Nephron (organoid): Measurements from ENCODE around the gene SEC61A2.

ENCODE experiments used
- H3K27ac Mint-ChIP-seq, 3 experiments: 2 replicates each; pipeline ENCODE4 v1.8.0; 2020; ENCODE audit warnings: mixed read lengths in 3 of 3, mild to moderate bottlenecking in 2 of 3, moderate library complexity in 1 of 3
- H3K27me3 Mint-ChIP-seq: 2 replicates; pipeline ENCODE4 v1.8.0; 2021; ENCODE audit warnings: low read depth, mild to moderate bottlenecking, moderate library complexity, mixed read lengths
- H3K36me3 Mint-ChIP-seq: 2 replicates; pipeline ENCODE4 v1.8.0; 2020; ENCODE audit warnings: low read depth, mixed read lengths
- H3K4me1 Mint-ChIP-seq: 2 replicates; pipeline ENCODE4 v1.8.0; 2020; ENCODE audit warnings: mixed read lengths
- H3K4me3 Mint-ChIP-seq, 3 experiments: 2 replicates each; pipeline ENCODE4 v1.8.0; 2020; ENCODE audit warnings: mild to moderate bottlenecking in 3 of 3, mixed read lengths in 3 of 3, moderate library complexity in 2 of 3
- H3K9me3 Mint-ChIP-seq: 2 replicates; pipeline ENCODE4 v1.8.0; 2020; ENCODE audit warnings: mixed read lengths
- TF ChIP-seq, protein P1 (sequence below), 3 experiments: fragments of 200-600 bp; sonication (generic); IDR thresholded peaks; one replicate each; pipeline ENCODE4 v1.5.0; 2021; ENCODE audit warnings: antibody characterized with exemption in 3 of 3; ENCODE audit not compliant: unreplicated experiment in 3 of 3

Gene SEC61A2

DNA sequence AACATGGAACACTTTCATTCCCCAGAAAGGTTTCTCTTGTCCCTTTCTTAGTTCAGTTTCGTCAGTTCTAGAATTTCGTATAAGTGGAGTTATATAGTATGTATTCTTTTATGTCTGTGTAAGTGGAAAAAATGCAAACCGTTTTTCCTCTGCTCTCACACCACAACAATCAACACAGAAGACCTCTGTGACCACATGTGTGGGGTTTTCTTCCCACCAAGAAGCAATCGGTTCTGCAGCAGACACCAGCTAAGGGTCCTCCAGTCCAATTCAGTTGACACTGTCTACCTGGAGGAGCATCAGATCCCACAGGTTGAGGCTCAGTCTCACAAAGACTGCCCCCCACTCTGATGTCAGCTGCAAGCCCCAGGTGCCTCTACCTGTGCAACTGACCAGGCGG lies 72.7 kb downstream of the SEC61A2 start:
- H3K4me1 Mint-ChIP-seq, result peaks cover 10% of the 10 kb centered on the region
- TF ChIP-seq, protein P1, sequence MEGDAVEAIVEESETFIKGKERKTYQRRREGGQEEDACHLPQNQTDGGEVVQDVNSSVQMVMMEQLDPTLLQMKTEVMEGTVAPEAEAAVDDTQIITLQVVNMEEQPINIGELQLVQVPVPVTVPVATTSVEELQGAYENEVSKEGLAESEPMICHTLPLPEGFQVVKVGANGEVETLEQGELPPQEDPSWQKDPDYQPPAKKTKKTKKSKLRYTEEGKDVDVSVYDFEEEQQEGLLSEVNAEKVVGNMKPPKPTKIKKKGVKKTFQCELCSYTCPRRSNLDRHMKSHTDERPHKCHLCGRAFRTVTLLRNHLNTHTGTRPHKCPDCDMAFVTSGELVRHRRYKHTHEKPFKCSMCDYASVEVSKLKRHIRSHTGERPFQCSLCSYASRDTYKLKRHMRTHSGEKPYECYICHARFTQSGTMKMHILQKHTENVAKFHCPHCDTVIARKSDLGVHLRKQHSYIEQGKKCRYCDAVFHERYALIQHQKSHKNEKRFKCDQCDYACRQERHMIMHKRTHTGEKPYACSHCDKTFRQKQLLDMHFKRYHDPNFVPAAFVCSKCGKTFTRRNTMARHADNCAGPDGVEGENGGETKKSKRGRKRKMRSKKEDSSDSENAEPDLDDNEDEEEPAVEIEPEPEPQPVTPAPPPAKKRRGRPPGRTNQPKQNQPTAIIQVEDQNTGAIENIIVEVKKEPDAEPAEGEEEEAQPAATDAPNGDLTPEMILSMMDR (IDR thresholded peaks at IDR 0.05; ENCODE audit: unreplicated experiment in 3 of 3), result no peak
- H3K27ac Mint-ChIP-seq, result no peak overlapping the region
- no peaks in the 10 kb centered on the region for H3K27me3 Mint-ChIP-seq
- H3K4me3 Mint-ChIP-seq, result no peak overlapping the region
- H3K36me3 Mint-ChIP-seq, result peaks cover 67% of the 10 kb centered on the region
- H3K9me3 Mint-ChIP-seq, result peaks cover 7% of the 10 kb centered on the region

GRCh38 chr10:12205082-12205481 lies 75.6 kb downstream of the SEC61A2 start:
- Mint-ChIP-seq H3K27ac (no peak overlapping the region), H3K4me1 (no peaks in the 10 kb centered on the region), H3K27me3 (no peaks in the 10 kb centered on the region), H3K36me3 (peaks cover 85% of the 10 kb centered on the region), H3K9me3 (peaks cover 16% of the 10 kb centered on the region), H3K4me3 (no peak overlapping the region)
- TF ChIP-seq, protein P1 (IDR thresholded peaks at IDR 0.05; ENCODE audit: unreplicated experiment in 3 of 3), result no peak

DNA sequence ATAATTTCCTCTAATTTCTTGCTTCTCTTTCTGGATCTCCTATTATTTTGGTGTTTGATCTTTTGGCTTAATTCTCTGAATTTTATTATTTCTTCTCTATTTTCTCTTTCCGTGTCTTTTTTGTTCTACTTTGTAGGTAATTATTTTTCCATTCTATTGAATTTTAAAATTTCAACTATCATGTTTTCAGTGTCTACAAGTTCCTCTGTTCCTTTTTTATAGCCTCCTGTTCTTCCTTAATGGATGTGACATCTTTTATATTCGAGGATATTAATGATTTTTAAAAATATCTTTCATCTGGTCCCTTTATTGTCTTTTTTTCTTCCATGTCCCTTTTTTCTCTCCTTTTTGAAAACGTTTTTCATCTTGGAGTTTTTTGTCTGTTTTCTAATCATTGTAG lies 77.6 kb downstream of the SEC61A2 start:
- no peak overlapping the region for H3K27ac Mint-ChIP-seq
- H3K4me3 Mint-ChIP-seq, result no peak overlapping the region
- TF ChIP-seq, protein P1 (IDR thresholded peaks at IDR 0.05; ENCODE audit: unreplicated experiment in 3 of 3), result no peak
- H3K4me1 Mint-ChIP-seq, result no peaks in the 10 kb centered on the region
- no peaks in the 10 kb centered on the region for H3K27me3 Mint-ChIP-seq
- H3K9me3 Mint-ChIP-seq, result peaks cover 27% of the 10 kb centered on the region
- H3K36me3 Mint-ChIP-seq, result peaks cover 95% of the 10 kb centered on the region

DNA sequence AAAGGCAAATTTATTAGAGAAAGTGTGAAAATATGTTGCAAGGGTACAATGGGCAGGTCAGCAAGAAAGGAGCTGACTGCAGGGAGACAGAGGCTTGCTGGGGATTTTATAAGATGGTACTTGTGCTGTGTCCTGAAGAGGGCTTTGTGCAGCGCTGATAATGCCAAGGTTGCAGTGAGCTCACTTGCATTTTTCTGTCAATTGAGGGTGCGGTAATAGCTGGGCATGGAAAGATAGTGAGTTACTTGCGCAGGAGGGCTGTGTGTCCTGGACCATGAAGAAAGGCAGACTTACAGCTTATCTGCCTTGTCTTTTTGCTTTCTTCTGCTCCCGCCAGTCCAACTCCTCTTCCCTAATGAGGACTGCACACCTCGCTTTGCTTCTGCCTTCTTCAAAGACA lies 79.0 kb downstream of the SEC61A2 start:
- TF ChIP-seq, protein P1 (IDR thresholded peaks at IDR 0.05; ENCODE audit: unreplicated experiment in 3 of 3), result no peak
- no peak overlapping the region for H3K4me3 Mint-ChIP-seq
- peaks cover 28% of the 10 kb centered on the region for H3K9me3 Mint-ChIP-seq
- no peak overlapping the region for H3K27ac Mint-ChIP-seq
- H3K27me3 Mint-ChIP-seq, result no peaks in the 10 kb centered on the region
- H3K4me1 Mint-ChIP-seq, result no peaks in the 10 kb centered on the region
- peaks cover 95% of the 10 kb centered on the region for H3K36me3 Mint-ChIP-seq

DNA sequence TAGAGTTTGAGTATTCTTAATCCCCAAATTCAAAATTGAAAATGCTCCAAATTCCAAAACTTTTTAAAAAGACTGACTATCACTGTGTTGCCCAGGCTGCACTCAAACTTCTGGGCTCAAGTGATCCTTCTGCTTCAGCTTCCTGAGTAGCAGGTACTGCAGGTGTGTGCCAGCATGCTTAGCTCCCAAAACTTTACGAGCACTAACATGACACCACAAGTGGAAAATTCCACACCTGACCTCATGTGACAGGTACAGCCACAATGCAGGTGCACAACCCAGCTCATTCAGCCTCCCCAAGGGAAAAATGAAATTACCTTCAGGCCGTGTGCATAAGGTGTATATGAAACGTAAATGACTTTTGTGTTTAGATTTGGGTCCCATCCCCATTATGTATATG lies 83.0 kb downstream of the SEC61A2 start:
- Mint-ChIP-seq H3K4me3 (no peak overlapping the region), H3K9me3 (peaks cover 21% of the 10 kb centered on the region), H3K36me3 (peaks cover 80% of the 10 kb centered on the region), H3K4me1 (peaks cover 10% of the 10 kb centered on the region), H3K27ac (no peak overlapping the region), H3K27me3 (no peaks in the 10 kb centered on the region)
- TF ChIP-seq, protein P1 (IDR thresholded peaks at IDR 0.05; ENCODE audit: unreplicated experiment in 3 of 3), result no peak

DNA sequence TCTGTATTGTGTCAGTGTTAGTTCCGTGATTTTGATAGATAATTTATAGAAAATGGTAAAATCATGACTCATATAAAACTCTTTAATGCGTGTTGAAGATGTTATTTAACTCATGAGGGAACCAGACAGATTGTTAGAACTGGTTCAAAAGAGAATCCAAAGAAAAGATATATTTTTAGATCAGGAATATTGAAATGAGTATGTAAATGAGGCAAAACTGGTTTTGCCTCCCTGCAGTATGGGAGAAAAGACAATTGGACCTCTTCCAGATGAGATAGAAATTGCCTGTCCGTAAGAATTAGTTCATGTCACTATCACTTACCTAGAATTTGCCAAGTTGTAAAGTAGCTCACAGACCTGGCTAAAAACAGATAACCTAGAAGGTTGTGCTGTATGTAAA lies 84.1 kb downstream of the SEC61A2 start:
- no peaks in the 10 kb centered on the region for H3K27me3 Mint-ChIP-seq
- H3K36me3 Mint-ChIP-seq, result peaks cover 72% of the 10 kb centered on the region
- H3K27ac Mint-ChIP-seq, result no peak overlapping the region
- H3K4me3 Mint-ChIP-seq, result no peak overlapping the region
- H3K9me3 Mint-ChIP-seq, result peaks cover 16% of the 10 kb centered on the region
- TF ChIP-seq, protein P1 (IDR thresholded peaks at IDR 0.05; ENCODE audit: unreplicated experiment in 3 of 3), result no peak
- peaks cover 10% of the 10 kb centered on the region for H3K4me1 Mint-ChIP-seq
